IMR-90 (cell line): ENCODE data around the gene VBP1. TPM values are rescaled to one million over a fixed set of nuclear protein-coding genes. Genes with fewer than 3 reads are reported as not detected.
A peak's percentile ranks its signal among the peaks of the same experiment; 100 is the strongest.

Source experiments
- ATAC-seq: fragments of 200-7000 bp; cut with Tn5 transposase; 2 replicates; pipeline ENCODE4 v1.9.1; 2020; ENCODE audit warnings: low read depth, mild to moderate bottlenecking, moderate library complexity
- BruUV-seq: library from RNA; stranded (reverse); fragments of 400-500 nt; replicated peaks from 2 replicates; lab custom pipeline; 2021; lab: Mats Ljungman, UMichigan
- CTCF ChIA-PET: fragments of 300-600 bp; formaldehyde crosslinking; extraction: SDS; loops from one replicate; lab custom pipeline; 2021; ENCODE audit warnings: antibody characterized with exemption; lab: Yijun Ruan, JAX
- POLR2A ChIA-PET: fragments of 300-600 bp; sonication (Branson Sonifier 250); formaldehyde crosslinking; loops from one replicate; lab custom pipeline; 2022; ENCODE audit warnings: antibody characterized with exemption; ENCODE audit not compliant: unreplicated experiment; lab: Charles Lee
- DNase-seq: peaks from one replicate; pipeline ENCODE4 v3.0.0; 2013
- H2AFZ ChIP-seq: replicated peaks from 2 replicates; pipeline ENCODE3; 2013; ENCODE audit warnings: low read length, mild to moderate bottlenecking; ENCODE audit not compliant: poor library complexity
- H2AK5ac ChIP-seq: 2 replicates; pipeline ENCODE4 v1.6.1; 2013; ENCODE audit warnings: low read depth, low read length, inconsistent platforms
- H2AK9ac ChIP-seq: replicated peaks from 2 replicates; pipeline ENCODE3; 2013; ENCODE audit warnings: mild to moderate bottlenecking, low read depth, low read length, moderate library complexity; ENCODE audit not compliant: poor library complexity
- H2BK120ac ChIP-seq: 2 replicates; pipeline ENCODE4 v1.6.1; 2013; ENCODE audit warnings: low read depth, low read length, inconsistent platforms
- H2BK15ac ChIP-seq: 3 replicates; pipeline ENCODE4 v1.6.1; 2013; ENCODE audit warnings: low read depth, low read length, inconsistent platforms
- H2BK20ac ChIP-seq: 2 replicates; pipeline ENCODE4 v1.6.1; 2013; ENCODE audit warnings: low read depth, mild to moderate bottlenecking, inconsistent platforms, low read length, moderate library complexity
- H2BK5ac ChIP-seq: 2 replicates; pipeline ENCODE4 v1.6.1; 2013; ENCODE audit warnings: mild to moderate bottlenecking, low read depth, low read length, inconsistent platforms; ENCODE audit not compliant: poor library complexity, severe bottlenecking
- H3K14ac ChIP-seq: replicated peaks from 2 replicates; pipeline ENCODE4 v1.6.1; 2013; ENCODE audit warnings: low read depth, low read length, inconsistent platforms
- H3K18ac ChIP-seq: 2 replicates; pipeline ENCODE4 v1.6.1; 2013; ENCODE audit warnings: low read depth, low read length, control low read depth
- H3K23ac ChIP-seq: 2 replicates; pipeline ENCODE4 v1.6.1; 2013; ENCODE audit warnings: low read depth, low read length, inconsistent platforms
- H3K27ac ChIP-seq: 2 replicates; pipeline ENCODE4 v1.5.1; 2013; ENCODE audit warnings: mild to moderate bottlenecking, control low read depth, low read length; ENCODE audit not compliant: insufficient read depth
- H3K27me3 ChIP-seq: 2 replicates; pipeline ENCODE4 v1.6.1; 2013; ENCODE audit warnings: low read length; ENCODE audit not compliant: control insufficient read depth, insufficient read depth
- H3K36me3 ChIP-seq: 2 replicates; pipeline ENCODE4 v1.6.1; 2013; ENCODE audit warnings: low read length, mixed read lengths; ENCODE audit not compliant: control insufficient read depth, insufficient read depth
- H3K4ac ChIP-seq: 2 replicates; pipeline ENCODE4 v1.6.1; 2013; ENCODE audit warnings: low read depth, low read length, inconsistent platforms
- H3K4me1 ChIP-seq: 2 replicates; pipeline ENCODE4 v1.6.1; 2013; ENCODE audit warnings: low read length, mixed read lengths; ENCODE audit not compliant: control insufficient read depth, insufficient read depth
- H3K4me2 ChIP-seq: 2 replicates; pipeline ENCODE4 v1.6.1; 2013; ENCODE audit warnings: low read depth, mild to moderate bottlenecking, control low read depth, low read length, moderate library complexity
- H3K4me3 ChIP-seq: 2 replicates; pipeline ENCODE4 v1.5.1; 2013; ENCODE audit warnings: low read depth, mild to moderate bottlenecking, control low read depth, low read length, moderate library complexity; ENCODE audit not compliant: insufficient read depth
- H3K56ac ChIP-seq: 2 replicates; pipeline ENCODE4 v1.6.1; 2013; ENCODE audit warnings: low read length, inconsistent platforms; ENCODE audit not compliant: insufficient read depth; ENCODE audit errors: extremely low read depth
- H3K79me1 ChIP-seq, 2 experiments: 2 replicates each; pipeline ENCODE4 v1.6.1; 2013; ENCODE audit warnings: low read length in 2 of 2, inconsistent platforms in 1 of 2, low read depth in 1 of 2
- H3K9ac ChIP-seq: 2 replicates; pipeline ENCODE4 v1.6.1; 2013; ENCODE audit warnings: low read depth, low read length, control low read depth
- H3K9me1 ChIP-seq: 2 replicates; pipeline ENCODE4 v1.6.1; 2013; ENCODE audit warnings: low read length, inconsistent platforms; ENCODE audit not compliant: insufficient read depth
- H3K9me3 ChIP-seq: 2 replicates; pipeline ENCODE4 v1.6.1; 2013; ENCODE audit warnings: low read length; ENCODE audit not compliant: control insufficient read depth, insufficient read depth
- H4K20me1 ChIP-seq: 2 replicates; pipeline ENCODE4 v1.6.1; 2013; ENCODE audit warnings: low read length, inconsistent platforms; ENCODE audit not compliant: insufficient read depth
- H4K5ac ChIP-seq: 2 replicates; pipeline ENCODE4 v1.6.1; 2013; ENCODE audit warnings: mild to moderate bottlenecking, low read depth, low read length, control low read depth
- H4K8ac ChIP-seq, 2 experiments: 2 replicates each; pipeline ENCODE4 v1.6.1; 2013; ENCODE audit warnings: low read depth in 2 of 2, low read length in 2 of 2, control low read depth in 1 of 2, inconsistent platforms in 1 of 2
- H4K91ac ChIP-seq: 2 replicates; pipeline ENCODE4 v1.6.1; 2013; ENCODE audit warnings: low read depth, low read length, inconsistent platforms; ENCODE audit not compliant: insufficient read depth
- CEBPB ChIP-seq: IDR thresholded peaks from 2 replicates; pipeline ENCODE4 v1.6.1; 2012; ENCODE audit warnings: low read depth, low read length, improper control_type of control experiment
- FOS ChIP-seq: fragments of 150-350 bp; IDR thresholded peaks from 2 replicates; pipeline ENCODE4 v1.6.1; 2016; ENCODE audit warnings: low read depth, low read length
- MAFK ChIP-seq: IDR thresholded peaks from 2 replicates; pipeline ENCODE4 v1.6.1; 2012; ENCODE audit warnings: low read depth, low read length, improper control_type of control experiment
- NFE2L2 ChIP-seq: fragments of 150-350 bp; IDR thresholded peaks from 2 replicates; pipeline ENCODE4 v1.6.1; 2016; ENCODE audit warnings: low read depth, mild to moderate bottlenecking, low read length
- RAD21 ChIP-seq: IDR thresholded peaks from 2 replicates; pipeline ENCODE4 v1.6.1; 2012; ENCODE audit warnings: low read length, improper control_type of control experiment
- USF2 ChIP-seq: fragments of 150-350 bp; IDR thresholded peaks from 2 replicates; pipeline ENCODE4 v1.6.1; 2017; ENCODE audit warnings: mild to moderate bottlenecking, antibody characterized with exemption, low read length, low read depth
- WGBS, 2 experiments: methylation state at CpG; one replicate each; pipeline versions ENCODE4 v1.1.5 to v1.1.7; 2013; ENCODE audit warnings: missing lambda C conversion rate in 2 of 2; ENCODE audit not compliant: insufficient read length in 1 of 2; ENCODE audit errors: extremely low coverage in 2 of 2; 5-methylcytosine and 5-hydroxymethylcytosine counted together
- dilution Hi-C: fragments of 300-500 bp; cut with HindIII; formaldehyde crosslinking; loops from one replicate; pipeline ENCODE4 v1.14.3; 2018; ENCODE audit warnings: low sequenced_read_pairs; ENCODE audit not compliant: unreplicated experiment
- in situ Hi-C: fragments of 300-500 bp; cut with MboI; formaldehyde crosslinking; loops from 3 replicates; pipeline ENCODE4 v1.14.3; 2019; ENCODE audit warnings: low sequenced_read_pairs, inconsistent platforms, mixed read lengths
- intact Hi-C: fragments of 100-400 bp; cut with micrococcal nuclease; formaldehyde crosslinking; loops from 2 replicates; pipeline ENCODE4 v1.10.0; 2022
- polyA plus RNA-seq, 3 experiments: library from polyadenylated mRNA; depleted of rRNA; stranded (reverse); fragments of >200 nt; gene quantifications; 2 replicates each; pipeline ENCODE4 v1.2.3, GENCODE V29; 2012; ENCODE audit warnings: low replicate concordance in 1 of 3
- total RNA-seq: library from RNA; depleted of rRNA; stranded (reverse); fragments of >200 nt; gene quantifications from 2 replicates; pipeline ENCODE4 v1.2.3, GENCODE V29; 2012

VBP1 gene
- total and polyA plus RNA-seq, 2 of the 4 experiments (the other 2 are of a cell fraction) = 30.8 to 42.3 TPM

DNA sequence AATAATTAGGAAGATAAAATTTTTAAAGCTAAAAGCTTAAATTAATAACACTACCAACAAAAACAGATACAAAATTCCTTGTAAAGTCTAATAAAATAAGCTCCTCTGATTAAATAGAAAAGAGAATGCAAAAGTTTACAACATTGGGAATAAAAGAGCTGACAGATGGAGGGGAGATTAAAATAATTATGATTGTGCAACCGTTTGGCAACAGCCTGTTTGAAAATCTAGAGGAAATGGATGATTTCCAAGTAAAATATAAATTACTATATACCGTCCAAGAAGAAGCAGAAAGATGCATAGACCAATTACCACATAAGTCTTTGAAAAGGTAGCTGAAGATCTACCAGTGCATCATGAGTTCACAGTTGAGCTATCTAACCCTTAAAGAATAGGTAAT lies 46.4 kb upstream of the VBP1 start:
- Histone ChIP-seq H3K9ac (no peak overlapping the region), H4K5ac (no peak overlapping the region), H2BK15ac (no peak overlapping the region), H3K4me1 (no peaks in the 10 kb centered on the region), H3K79me1 (no peaks in the 10 kb centered on the region), H3K9me1 (no peaks in the 10 kb centered on the region), H2BK5ac (no peak overlapping the region), H4K8ac (no peak overlapping the region), H3K14ac (no peak overlapping the region), H4K91ac (no peak overlapping the region), H3K4me3 (no peak overlapping the region), H3K27ac (no peak overlapping the region), H2AK9ac (no peak overlapping the region), H3K9me3 (no peaks in the 10 kb centered on the region), H3K23ac (no peak overlapping the region), H2BK120ac (no peak overlapping the region), H2AK5ac (no peak overlapping the region), H3K4ac (no peak overlapping the region), H3K18ac (no peak overlapping the region), H3K4me2 (no peak overlapping the region), H2AFZ (no peak overlapping the region), H3K56ac (no peak overlapping the region), H3K27me3 (no peaks in the 10 kb centered on the region), H4K20me1 (no peaks in the 10 kb centered on the region), H3K36me3 (no peaks in the 10 kb centered on the region), H2BK20ac (no peak overlapping the region)
- intact Hi-C loops (no loop called here), in situ Hi-C loops (no loop called here), dilution Hi-C loops (no loop called here)
- CTCF ChIA-PET = no interaction called here
- TF ChIP-seq RAD21 (no peak), MAFK (no peak), USF2 (no peak), NFE2L2 (no peak), CEBPB (peak; percentile 35), FOS (no peak)
- POLR2A ChIA-PET = no interaction called here
- no TSS peak for BruUV-seq
- no peak for ATAC-seq
- DNase-seq = no peak
- no CpG with 5 or more reads among the region's 2 CpGs for WGBS, 2 experiments
